HEK293 (cell line): ENCODE measurements around the gene CORO7.

Source experiments
- CTCF ChIA-PET: fragments of 350-600 bp; formaldehyde crosslinking; extraction: SDS; loops from one replicate; lab custom pipeline; 2021; ENCODE audit warnings: antibody characterized with exemption; lab: Yijun Ruan, JAX
- POLR2A ChIA-PET: fragments of 300-600 bp; formaldehyde crosslinking; extraction: SDS; loops from one replicate; lab custom pipeline; 2020; ENCODE audit warnings: antibody characterized with exemption, inconsistent platforms; lab: Yijun Ruan, JAX
- H3K27ac ChIP-seq: fragments of 200-500 bp; sonication (Bioruptor generic); 2 replicates; pipeline ENCODE4 v1.5.1; 2014; ENCODE audit warnings: low read depth, low read length, control low read depth, inconsistent platforms; ENCODE audit errors: extremely low read depth
- H3K36me3 ChIP-seq, 2 experiments: fragments of 200-500 bp in 1 of 2; sonication (Bioruptor generic) in 1 of 2; 1 replicate in 1 of 2; 2 replicates in 1 of 2; pipeline ENCODE4 v1.5.1; 2014 to 2017; ENCODE audit warnings: inconsistent platforms in 2 of 2, low read length in 2 of 2; ENCODE audit not compliant: control insufficient read depth in 2 of 2, insufficient read depth in 1 of 2
- H3K4me1 ChIP-seq: fragments of 200-500 bp; sonication (Bioruptor generic); 2 replicates; pipeline ENCODE4 v1.5.1; 2014; ENCODE audit warnings: mild to moderate bottlenecking, low read length, inconsistent platforms; ENCODE audit not compliant: control insufficient read depth, insufficient read depth
- H3K4me3 ChIP-seq: 2 replicates; pipeline ENCODE4 v1.5.1; 2011; ENCODE audit warnings: low read depth, mild to moderate bottlenecking, control low read depth, low read length, moderate library complexity
- H3K9me3 ChIP-seq: fragments of 200-500 bp; sonication (Bioruptor generic); 2 replicates; pipeline ENCODE4 v1.5.1; 2014; ENCODE audit warnings: low read depth, low read length, inconsistent platforms; ENCODE audit not compliant: control insufficient read depth, insufficient read depth
- ATF2 ChIP-seq: fragments of 450-650 bp; formaldehyde crosslinking; IDR thresholded peaks from 2 replicates; pipeline ENCODE4 v1.5.1; 2016; ENCODE audit warnings: missing biosample characterization, missing genetic modification characterization, low read depth
- BCL11B ChIP-seq: fragments of 450-650 bp; formaldehyde crosslinking; IDR thresholded peaks from 2 replicates; pipeline ENCODE4 v1.5.1; 2016; ENCODE audit warnings: low read depth, missing biosample characterization, missing genetic modification characterization
- GLIS2 ChIP-seq: fragments of 450-650 bp; formaldehyde crosslinking; IDR thresholded peaks from 2 replicates; pipeline ENCODE4 v1.5.1; 2016; ENCODE audit warnings: missing biosample characterization, missing genetic modification characterization
- KLF1 ChIP-seq: fragments of 450-650 bp; formaldehyde crosslinking; IDR thresholded peaks from 2 replicates; pipeline ENCODE4 v1.5.1; 2016; ENCODE audit warnings: missing biosample characterization, missing genetic modification characterization
- PRDM4 ChIP-seq: fragments of 450-650 bp; formaldehyde crosslinking; IDR thresholded peaks from 2 replicates; pipeline ENCODE4 v1.5.1; 2017; ENCODE audit warnings: missing biosample characterization, missing genetic modification characterization
- SP2 ChIP-seq: fragments of 450-650 bp; formaldehyde crosslinking; IDR thresholded peaks from 2 replicates; pipeline ENCODE4 v1.5.1; 2016; ENCODE audit warnings: missing biosample characterization, missing genetic modification characterization
- ZBTB20 ChIP-seq: fragments of 450-650 bp; formaldehyde crosslinking; IDR thresholded peaks from 2 replicates; pipeline ENCODE4 v1.5.1; 2016; ENCODE audit warnings: missing biosample characterization, missing genetic modification characterization
- ZBTB49 ChIP-seq: fragments of 450-650 bp; formaldehyde crosslinking; IDR thresholded peaks from 2 replicates; pipeline ENCODE4 v1.5.1; 2016; ENCODE audit warnings: missing biosample characterization, missing genetic modification characterization, low read depth
- ZFHX2 ChIP-seq: fragments of 450-650 bp; formaldehyde crosslinking; conservative IDR thresholded peaks from 2 replicates; pipeline ENCODE4 v1.5.1; 2016; ENCODE audit warnings: missing biosample characterization, missing genetic modification characterization
- ZIC2 ChIP-seq: fragments of 450-650 bp; formaldehyde crosslinking; IDR thresholded peaks from 2 replicates; pipeline ENCODE4 v1.5.1; 2016; ENCODE audit warnings: missing biosample characterization, missing genetic modification characterization
- ZNF211 ChIP-seq: fragments of 450-650 bp; formaldehyde crosslinking; IDR thresholded peaks from 2 replicates; pipeline ENCODE4 v1.5.1; 2016; ENCODE audit warnings: low read depth, missing biosample characterization, missing genetic modification characterization
- ZNF214 ChIP-seq: fragments of 450-650 bp; formaldehyde crosslinking; IDR thresholded peaks from 2 replicates; pipeline ENCODE4 v1.5.1; 2017; ENCODE audit warnings: missing biosample characterization, mild to moderate bottlenecking, missing genetic modification characterization, borderline replicate concordance
- ZNF23 ChIP-seq: fragments of 450-650 bp; formaldehyde crosslinking; IDR thresholded peaks from 2 replicates; pipeline ENCODE4 v1.5.1; 2016; ENCODE audit warnings: missing biosample characterization, missing genetic modification characterization, borderline replicate concordance
- ZNF324 ChIP-seq: fragments of 450-650 bp; formaldehyde crosslinking; IDR thresholded peaks from 2 replicates; pipeline ENCODE4 v1.5.1; 2016; ENCODE audit warnings: missing biosample characterization, missing genetic modification characterization
- ZNF391 ChIP-seq: fragments of 450-650 bp; formaldehyde crosslinking; IDR thresholded peaks from 2 replicates; pipeline ENCODE4 v1.5.1; 2016; ENCODE audit warnings: low read depth, missing biosample characterization, missing genetic modification characterization, borderline replicate concordance
- ZNF76 ChIP-seq: fragments of 450-650 bp; formaldehyde crosslinking; IDR thresholded peaks from 2 replicates; pipeline ENCODE4; 2016; ENCODE audit warnings: low read depth, missing biosample characterization, missing genetic modification characterization, borderline replicate concordance
- TF ChIP-seq, protein P1 (sequence below): fragments of 450-650 bp; formaldehyde crosslinking; IDR thresholded peaks from 2 replicates; pipeline ENCODE4 v1.5.1; 2017; ENCODE audit warnings: missing biosample characterization, missing genetic modification characterization

The CORO7 gene

DNA sequence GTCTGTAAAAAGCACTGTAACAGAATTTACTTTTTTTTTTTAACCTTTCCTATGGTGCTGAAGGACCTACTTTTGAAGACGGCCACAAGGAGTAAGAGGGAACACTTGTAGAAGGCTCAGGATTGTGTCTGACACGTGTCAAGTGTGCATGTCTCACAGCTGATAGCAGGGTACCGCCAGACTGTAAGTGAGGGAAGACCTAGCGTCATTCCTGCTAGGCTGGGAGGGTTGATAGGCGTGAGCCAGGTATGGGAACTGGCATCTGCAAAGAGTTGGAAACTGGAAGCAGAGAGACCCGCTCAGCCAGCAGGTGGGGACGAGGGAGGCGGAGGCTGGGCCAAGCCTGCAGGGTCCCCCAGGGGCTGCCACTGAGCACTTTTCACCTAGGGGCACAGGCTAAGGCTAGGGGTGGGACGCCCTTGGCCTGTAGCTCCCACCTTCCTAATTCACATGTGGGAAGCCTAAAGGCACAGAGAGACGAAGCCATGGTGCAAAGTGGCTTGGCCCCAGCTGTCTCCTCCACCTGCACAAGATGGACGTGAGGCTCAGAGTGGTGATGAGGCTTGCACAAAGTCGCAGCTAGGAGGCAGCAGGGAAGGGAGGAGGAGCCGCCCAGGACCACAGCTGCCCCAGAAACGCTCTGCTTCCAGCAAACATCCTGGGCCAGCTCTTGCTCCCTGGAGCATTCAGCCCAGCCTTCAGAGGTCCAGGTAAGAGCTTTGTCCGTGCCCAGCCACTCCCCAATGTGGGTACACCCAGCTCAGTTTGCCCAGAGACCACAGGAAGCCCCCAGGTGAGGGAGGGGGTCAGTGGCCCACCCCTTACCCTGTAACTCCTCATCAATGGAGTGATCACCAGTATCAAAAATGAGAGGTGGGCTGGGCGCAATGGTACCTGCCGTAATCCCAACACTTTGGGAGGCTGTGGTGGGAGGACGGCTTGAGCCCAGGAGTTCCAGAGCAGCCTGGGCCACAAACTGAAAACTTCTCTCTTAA lies 25.8 kb downstream of the CORO7 start (continued):
- TF ChIP-seq ATF2 (tag by site-specific recombination) (no peak), ZNF76 (tag by site-specific recombination) (no peak), ZNF23 (tag by site-specific recombination) (no peak)

GRCh38 chr16:4389051-4389955 lies 27.1 kb downstream of the CORO7 start:
- POLR2A ChIA-PET: no interaction called here

DNA sequence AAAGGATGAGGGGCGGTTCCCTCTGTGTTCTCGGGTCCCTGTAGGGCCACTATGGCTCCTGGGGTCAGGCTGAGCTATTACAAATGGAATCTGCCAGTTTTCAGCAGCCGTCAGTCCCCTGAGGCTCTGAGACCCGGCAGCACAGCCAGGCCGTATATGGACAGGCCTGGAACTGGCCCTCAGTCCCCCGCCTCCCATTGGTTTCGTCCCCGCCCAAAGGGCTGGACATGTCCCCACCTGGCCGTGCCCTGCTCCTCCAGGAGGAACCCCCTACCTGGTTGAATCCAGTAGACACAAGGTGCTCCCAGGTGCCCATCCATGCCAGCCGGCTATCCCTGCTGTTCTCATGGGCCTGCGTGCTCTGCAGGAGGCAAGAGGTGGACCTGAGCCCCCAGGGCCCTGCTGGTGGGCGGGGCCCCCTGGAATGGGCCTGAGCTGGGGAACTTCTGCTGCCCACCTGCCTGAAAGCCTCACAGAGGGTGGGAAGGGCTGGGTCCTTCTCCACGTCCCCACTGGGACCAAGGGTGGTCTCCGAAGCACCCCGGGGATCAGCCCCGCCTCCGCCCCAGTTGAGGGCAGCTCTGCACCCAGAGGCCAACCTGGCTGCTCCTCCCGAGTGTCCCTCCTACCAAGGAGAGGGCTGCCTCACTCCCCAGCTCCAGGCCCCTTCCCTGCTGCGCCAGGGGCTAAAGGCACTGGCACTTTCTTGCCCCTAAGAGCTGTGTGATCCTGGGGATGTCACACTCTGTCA lies 27.9 kb downstream of the CORO7 start:
- ChIA-PET CTCF (interaction anchor here (2.9 to 6.9 kb wide), 2 partner anchors 15 to 28 kb away, joined by 10 to 91 read pairs; no protein-coding TSS in a partner anchor), POLR2A (no interaction called here)
- no peak overlapping the region for H3K27ac ChIP-seq

More at GRCh38 chr16:4389051-4389955, 27.1 kb downstream of the CORO7 start:
- peak; percentile 29; the same call in 1 of the 2 replicates for TF ChIP-seq KLF1 (tag by site-specific recombination)
- peak; percentile 60 for TF ChIP-seq ZIC2 (tag by site-specific recombination)
- no peak for TF ChIP-seq ZBTB20
- TF ChIP-seq ZNF214 (tag by site-specific recombination): no peak
- no peak for TF ChIP-seq BCL11B
- TF ChIP-seq PRDM4 (tag by site-specific recombination): no peak
- no peak for TF ChIP-seq ZNF324 (tag by site-specific recombination)
- peak; percentile 20; the same call in 1 of the 2 replicates for TF ChIP-seq ZFHX2 (tag by site-specific recombination)
- H3K4me1 ChIP-seq: no peaks in the 10 kb centered on the region
- peaks cover 0 to 49% of the 10 kb centered on the region in 2 experiments; a peak in 2 of 3 replicates for H3K36me3 ChIP-seq
- no peak overlapping the region for H3K27ac ChIP-seq
- no peaks in the 10 kb centered on the region for H3K9me3 ChIP-seq
- CTCF ChIA-PET: interaction anchor here (0.5 to 6.9 kb wide), 6 partner anchors 9 to 58 kb away, joined by 3 to 91 read pairs (median 6); no protein-coding TSS in a partner anchor
- H3K4me3 ChIP-seq: no peak overlapping the region

More for the DNA sequence above, 27.9 kb downstream of the CORO7 start:
- Histone ChIP-seq H3K9me3 (no peaks in the 10 kb centered on the region), H3K4me3 (no peak overlapping the region), H3K36me3 (peaks cover 0 to 49% of the 10 kb centered on the region in 2 experiments; a peak in 1 of 3 replicates), H3K4me1 (no peaks in the 10 kb centered on the region)
- TF ChIP-seq ZNF391 (no peak), ZBTB49 (tag by site-specific recombination) (no peak), ZNF76 (tag by site-specific recombination) (no peak), SP2 (tag by site-specific recombination) (peak; percentile 29; the same call in 1 of the 2 replicates), ZNF23 (tag by site-specific recombination) (no peak), ZIC2 (tag by site-specific recombination) (peak; percentile 53; the same call in 1 of the 2 replicates), ZNF211 (tag by site-specific recombination) (no peak), GLIS2 (tag by site-specific recombination) (peak; percentile 42; the same call in 1 of the 2 replicates)
- TF ChIP-seq, protein P1, sequence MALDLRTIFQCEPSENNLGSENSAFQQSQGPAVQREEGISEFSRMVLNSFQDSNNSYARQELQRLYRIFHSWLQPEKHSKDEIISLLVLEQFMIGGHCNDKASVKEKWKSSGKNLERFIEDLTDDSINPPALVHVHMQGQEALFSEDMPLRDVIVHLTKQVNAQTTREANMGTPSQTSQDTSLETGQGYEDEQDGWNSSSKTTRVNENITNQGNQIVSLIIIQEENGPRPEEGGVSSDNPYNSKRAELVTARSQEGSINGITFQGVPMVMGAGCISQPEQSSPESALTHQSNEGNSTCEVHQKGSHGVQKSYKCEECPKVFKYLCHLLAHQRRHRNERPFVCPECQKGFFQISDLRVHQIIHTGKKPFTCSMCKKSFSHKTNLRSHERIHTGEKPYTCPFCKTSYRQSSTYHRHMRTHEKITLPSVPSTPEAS (tag by site-specific recombination): no peak
